ENCODE results near the gene ATP5IF1.

The ATP5IF1 gene

GRCh38 chr1:28265577-28265976 lies 29.7 kb downstream of the ATP5IF1 start:
- no peak for ATAC-seq

- no peak for ATAC-seq
Observed at GRCh38 chr1:28266920-28267322, 31.0 kb downstream of the ATP5IF1 start.

GRCh38 chr1:28267633-28268032 lies 31.7 kb downstream of the ATP5IF1 start:
- no peak for ATAC-seq

- ATAC-seq = no peak
Observed at GRCh38 chr1:28269529-28269928, 33.6 kb downstream of the ATP5IF1 start.

GRCh38 chr1:28272215-28272852 lies 36.4 kb downstream of the ATP5IF1 start:
- no peak for ATAC-seq

- no peak for ATAC-seq
Observed at GRCh38 chr1:28273216-28273860, 37.4 kb downstream of the ATP5IF1 start.

- ATAC-seq = no peak
Observed at GRCh38 chr1:28278763-28279162, 42.8 kb downstream of the ATP5IF1 start.

- ATAC-seq = no peak
Observed at GRCh38 chr1:28279721-28280120, 43.8 kb downstream of the ATP5IF1 start.

- no peak for ATAC-seq
Observed at GRCh38 chr1:28280501-28280900, 44.6 kb downstream of the ATP5IF1 start.

- ATAC-seq = no peak
Observed at GRCh38 chr1:28280977-28281381, 45.1 kb downstream of the ATP5IF1 start.

GRCh38 chr1:28281608-28282425 lies 45.9 kb downstream of the ATP5IF1 start:
- ATAC-seq = no peak

GRCh38 chr1:28282426-28283407 lies 46.8 kb downstream of the ATP5IF1 start:
- no peak for ATAC-seq

GRCh38 chr1:28286111-28286510 lies 50.2 kb downstream of the ATP5IF1 start:
- no peak for ATAC-seq
